Measurements from ENCODE around the gene TMX2. TPM values are rescaled to one million over a fixed set of nuclear protein-coding genes. Genes with fewer than 3 reads are reported as not detected.

TMX2 gene
- polyA plus RNA-seq, 3 donors: 43.1 to 82.9 (median 45.8) TPM

GRCh38 chr11:57761301-57762234 lies 49.2 kb downstream of the TMX2 start, which contains the start of gene CTNND1:
TSS of gene CTNND1 (plus strand) at chr11:57761802. CDS start at chr11:57791479, 29,677 bp downstream.
- peak within 1 kb of the TSS; percentile 7 for H3K27ac ChIP-seq (ENCODE audit: low read depth, low read length)
- 6 to 7% (median 6%) methylated on average over 13 of the region's 13 CpGs for WGBS, 3 donors

DNA sequence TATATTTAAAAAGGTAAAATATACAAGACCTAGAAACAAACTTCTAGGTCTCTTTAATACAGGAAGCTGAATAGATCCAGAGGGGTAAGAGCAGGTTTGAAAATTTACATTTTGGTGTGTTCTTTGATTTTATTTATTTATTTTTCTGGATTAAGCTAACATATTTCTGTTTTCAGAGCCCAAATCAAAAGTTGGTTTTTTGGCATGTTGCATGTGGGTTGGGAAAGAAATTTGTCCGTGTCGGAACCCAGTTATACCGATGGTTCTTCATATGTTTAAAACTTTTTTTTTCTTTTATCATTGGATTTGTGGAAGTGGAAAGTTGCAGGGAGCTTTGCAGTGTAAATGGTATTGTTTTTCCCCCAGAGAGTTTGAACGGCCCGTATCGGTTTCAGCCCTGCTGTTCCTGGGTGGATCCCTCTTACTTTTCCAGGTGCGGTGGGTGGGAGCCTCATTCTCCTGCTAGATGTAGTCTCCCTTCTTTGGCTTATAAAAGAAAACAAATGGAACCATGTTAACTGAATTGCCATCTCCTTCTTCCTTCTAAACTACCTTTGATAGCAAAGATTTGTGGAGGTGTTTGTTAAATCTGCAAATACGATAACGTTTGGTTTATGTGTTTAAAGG lies 50.0 kb downstream of the TMX2 start:
- no peak overlapping the region for H3K27ac ChIP-seq (ENCODE audit: low read depth, low read length)
- 2 to 6% (median 5%) methylated on average over 9 of the region's 9 CpGs for WGBS, 3 donors

GRCh38 chr11:57763568-57763967 lies 51.2 kb downstream of the TMX2 start:
- no peak overlapping the region for H3K27ac ChIP-seq (ENCODE audit: low read depth, low read length)
- 7 to 28% (median 17%) methylated on average over 1 of the region's 1 CpG for WGBS, 3 donors

GRCh38 chr11:57764021-57764420 lies 51.6 kb downstream of the TMX2 start:
- H3K27ac ChIP-seq (ENCODE audit: low read depth, low read length): no peak overlapping the region
- 12 to 58% (median 39%) methylated on average over 4 of the region's 4 CpGs for WGBS, 3 donors

DNA sequence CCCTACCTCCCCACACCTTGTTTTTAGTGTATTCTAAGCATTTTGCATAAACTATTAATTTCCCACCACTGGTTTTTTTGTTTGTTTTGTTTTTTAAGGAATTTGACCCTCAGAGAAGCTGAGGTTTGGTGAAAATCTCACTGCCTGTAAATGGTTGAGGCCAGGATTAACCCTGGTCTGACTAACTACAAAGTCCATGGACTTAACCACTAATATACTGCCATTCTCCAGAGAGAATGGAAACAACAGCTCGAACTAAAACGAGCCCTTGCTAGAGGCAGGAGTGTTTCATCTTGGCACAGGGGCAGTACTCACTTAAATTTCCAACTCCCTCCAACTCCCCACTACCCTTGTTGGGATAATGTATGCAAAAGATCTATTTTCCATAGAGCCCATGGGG lies 52.2 kb downstream of the TMX2 start:
- 3 to 45% (median 16%) methylated on average over 2 of the region's 2 CpGs for WGBS, 3 donors
- no peak overlapping the region for H3K27ac ChIP-seq (ENCODE audit: low read depth, low read length)

DNA sequence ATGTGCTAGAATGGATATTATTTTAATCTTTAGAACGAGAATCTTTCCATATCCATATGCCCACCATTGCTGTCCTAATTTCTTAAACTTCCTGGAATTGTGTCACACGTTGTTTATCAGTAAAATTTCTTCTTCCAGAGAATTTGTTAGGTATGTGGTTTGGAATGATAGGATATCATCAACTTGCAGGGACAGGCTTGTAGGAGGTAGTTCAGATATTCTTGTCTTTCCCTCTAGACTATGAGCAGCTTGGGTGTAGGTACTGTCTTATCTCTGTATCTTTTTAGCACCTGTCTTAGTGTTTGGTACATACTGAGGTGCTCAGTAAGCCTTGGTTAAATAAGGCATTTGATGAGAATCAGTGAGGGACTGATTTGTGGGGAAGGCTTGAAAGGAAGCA lies 52.6 kb downstream of the TMX2 start:
- WGBS, 3 donors: 23 to 42% (median 33%) methylated on average over 2 of the region's 2 CpGs
- H3K27ac ChIP-seq (ENCODE audit: low read depth, low read length): no peak overlapping the region

DNA sequence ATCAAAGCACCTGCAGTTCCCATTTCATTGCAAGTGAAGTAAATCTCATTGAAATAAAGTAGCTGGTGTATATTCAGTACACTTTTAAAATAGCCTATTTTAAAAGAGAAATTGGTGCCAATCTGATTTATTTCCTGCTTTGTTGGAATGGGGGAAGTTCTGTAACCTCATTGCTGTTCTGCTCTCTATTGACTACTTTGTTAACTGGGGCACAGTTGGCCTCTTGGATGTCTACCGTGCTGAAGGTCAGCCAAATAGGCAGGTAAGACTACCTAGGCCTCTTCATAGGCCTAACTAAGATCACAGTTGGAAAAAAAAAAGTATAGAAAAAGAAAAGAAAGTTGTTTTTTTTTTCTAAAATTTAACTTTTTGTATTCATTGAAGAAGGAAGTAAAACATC lies 58.4 kb downstream of the TMX2 start:
- H3K27ac ChIP-seq (ENCODE audit: low read depth, low read length): no peak overlapping the region
- 17 to 33% (median 25%) methylated on average over 1 of the region's 1 CpG for WGBS, 3 donors

GRCh38 chr11:57771365-57771764 lies 59.0 kb downstream of the TMX2 start:
- no peak overlapping the region for H3K27ac ChIP-seq (ENCODE audit: low read depth, low read length)
- WGBS, 3 donors: 90% methylated on average over 3 of the region's 3 CpGs

DNA sequence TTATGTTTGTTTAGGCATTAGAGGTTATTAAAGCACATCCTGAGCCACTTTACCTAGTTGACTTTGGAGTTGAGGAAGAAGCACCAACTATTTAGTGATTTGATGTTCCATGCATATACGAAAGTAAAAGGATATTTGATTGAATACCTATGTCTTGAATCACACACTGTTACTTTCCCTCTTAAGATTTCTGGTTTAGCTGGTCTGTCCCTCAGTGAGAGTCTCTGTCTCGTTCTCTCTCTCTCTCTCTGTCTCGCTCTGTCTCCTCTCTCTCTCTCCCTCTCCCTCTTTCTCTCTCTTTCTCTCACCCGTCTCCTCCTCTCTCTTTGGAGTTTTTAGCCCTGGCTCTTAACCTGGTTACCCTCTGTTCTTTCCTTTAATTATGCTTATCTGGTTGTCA lies 60.2 kb downstream of the TMX2 start:
- no peak overlapping the region for H3K27ac ChIP-seq (ENCODE audit: low read depth, low read length)
- 70 to 78% (median 73%) methylated on average over 4 of the region's 4 CpGs for WGBS, 3 donors

- H3K27ac ChIP-seq (ENCODE audit: low read depth, low read length): no peak overlapping the region
- WGBS, 3 donors: 78 to 90% (median 80%) methylated on average over 5 of the region's 5 CpGs
These were observed 60.7 kb downstream of the TMX2 start for GRCh38 chr11:57773026-57773598.

DNA sequence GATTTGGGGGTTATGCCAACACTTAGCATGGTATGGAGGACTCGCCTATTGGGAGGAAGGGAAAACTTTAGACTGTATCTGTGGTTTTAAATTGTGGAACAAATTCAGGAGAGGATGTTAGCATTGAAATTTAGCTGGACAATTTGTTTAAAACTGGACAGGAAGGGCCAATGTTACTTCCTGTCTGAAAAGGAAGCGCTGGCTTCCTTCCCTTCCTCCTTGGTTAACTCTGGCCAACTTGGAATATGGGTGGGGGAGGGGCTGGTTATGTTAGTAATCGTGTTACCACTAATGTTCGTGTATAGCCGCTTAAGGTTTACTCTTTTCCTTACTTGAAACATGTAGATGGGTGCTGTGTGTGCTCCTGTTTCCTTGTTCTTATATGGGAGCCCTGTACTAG lies 63.1 kb downstream of the TMX2 start:
- WGBS, 3 donors: 38 to 53% (median 47%) methylated on average over 5 of the region's 5 CpGs
- no peak overlapping the region for H3K27ac ChIP-seq (ENCODE audit: low read depth, low read length)

DNA sequence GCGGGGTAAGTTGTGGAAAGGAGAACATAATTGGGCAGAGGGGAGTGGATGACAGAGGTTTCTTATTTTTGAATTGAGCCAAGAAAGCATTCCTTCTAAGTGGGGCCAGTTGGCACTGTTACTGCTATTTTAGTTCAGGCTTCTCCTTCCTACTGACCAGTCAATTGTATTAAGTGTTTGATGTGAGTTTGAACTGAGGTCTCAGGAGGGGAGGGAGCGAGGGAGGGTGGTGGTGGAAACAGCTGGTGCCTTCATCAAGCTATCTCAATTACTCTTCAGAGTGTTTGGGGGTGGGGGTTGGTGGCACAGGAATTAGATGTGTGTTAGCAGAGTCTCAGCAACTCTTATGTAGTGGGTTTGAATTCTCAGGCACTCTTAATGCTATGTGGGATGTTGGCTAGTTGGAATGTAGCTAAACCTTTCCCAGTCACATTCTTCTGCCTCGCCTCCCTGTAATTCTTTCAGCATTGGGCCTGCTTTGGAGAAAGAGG lies 63.7 kb downstream of the TMX2 start:
- WGBS, 3 donors: 58 to 66% (median 62%) methylated on average over 3 of the region's 3 CpGs
- H3K27ac ChIP-seq (ENCODE audit: low read depth, low read length): no peak overlapping the region

- H3K27ac ChIP-seq (ENCODE audit: low read depth, low read length): no peak overlapping the region
- WGBS, 3 donors: 13 to 45% (median 26%) methylated on average over 2 of the region's 2 CpGs
These were observed 64.3 kb downstream of the TMX2 start for GRCh38 chr11:57776577-57777210.

DNA sequence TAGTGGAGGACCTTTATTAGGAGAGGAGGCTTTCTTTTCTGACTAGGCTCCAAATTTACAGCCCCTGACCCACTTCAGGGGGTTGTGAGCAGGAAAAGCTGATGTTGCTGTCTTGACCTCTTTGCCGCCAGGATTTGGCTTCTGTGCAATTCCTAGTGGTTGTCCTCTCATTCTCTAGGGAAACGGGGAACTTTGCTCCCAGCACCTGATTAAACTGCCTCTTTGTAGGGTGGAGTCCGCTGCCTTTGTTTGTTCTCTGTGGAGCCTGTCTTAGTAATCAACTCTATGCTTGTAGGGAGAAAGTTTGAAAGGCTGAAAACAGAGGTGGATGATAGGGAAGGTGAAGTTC lies 65.5 kb downstream of the TMX2 start:
- WGBS, 3 donors: 7 to 43% (median 39%) methylated on average over 3 of the region's 3 CpGs

DNA sequence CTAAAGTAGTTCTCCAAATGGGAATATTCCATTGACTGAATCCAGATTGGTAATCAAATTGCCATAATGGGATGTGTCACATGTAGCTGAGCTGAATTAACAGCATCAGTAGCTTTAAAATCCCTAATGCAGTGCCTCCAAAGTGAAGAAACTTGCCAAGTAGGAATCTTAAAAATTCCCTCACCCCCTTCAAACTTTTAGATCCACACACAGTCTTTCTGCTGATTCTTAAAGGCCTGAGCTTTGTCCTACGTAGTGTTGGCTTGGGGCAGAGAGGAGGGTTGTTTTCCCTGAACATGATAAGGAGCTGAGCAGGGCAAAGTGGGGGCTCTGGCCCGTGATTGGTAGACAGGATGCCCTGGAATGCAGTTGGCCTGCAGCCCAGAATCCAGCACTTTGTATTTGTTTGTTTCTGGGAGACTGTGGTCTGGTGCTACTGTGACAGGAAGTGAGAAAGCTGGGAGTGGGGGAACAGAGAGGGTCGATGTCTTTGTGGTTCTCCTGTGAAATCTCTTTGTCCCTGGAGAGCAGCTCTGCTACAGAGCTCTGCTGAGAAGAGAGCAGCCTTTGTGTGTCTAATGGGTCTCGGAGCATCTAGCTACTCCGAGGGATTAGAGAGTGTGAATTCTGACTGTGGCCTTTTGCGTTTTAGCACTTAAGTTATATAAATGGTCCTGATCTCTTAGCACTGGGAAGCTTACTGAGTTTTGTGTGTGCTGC lies 66.1 kb downstream of the TMX2 start:
- WGBS, 3 donors: 7 to 19% (median 16%) methylated on average over 6 of the region's 6 CpGs
- H3K27ac ChIP-seq (ENCODE audit: low read depth, low read length): peak overlapping the region; percentile 78

More for the DNA sequence above, 65.5 kb downstream of the TMX2 start:
- H3K27ac ChIP-seq (ENCODE audit: low read depth, low read length): peak overlapping the region; percentile 78

- H3K27ac ChIP-seq (ENCODE audit: low read depth, low read length): no peak overlapping the region
- 15 to 46% (median 32%) methylated on average over 1 of the region's 1 CpG for WGBS, 3 donors
These were observed 66.9 kb downstream of the TMX2 start for GRCh38 chr11:57779276-57779675.

GRCh38 chr11:57781529-57781943 lies 69.1 kb downstream of the TMX2 start:
- WGBS, 3 donors: 37 to 70% (median 62%) methylated on average over 3 of the region's 3 CpGs
- H3K27ac ChIP-seq (ENCODE audit: low read depth, low read length): no peak overlapping the region

GRCh38 chr11:57785072-57785471 lies 72.7 kb downstream of the TMX2 start:
- no peak overlapping the region for H3K27ac ChIP-seq (ENCODE audit: low read depth, low read length)
- 71 to 82% (median 77%) methylated on average over 2 of the region's 2 CpGs for WGBS, 3 donors
